Naive thymus-derived CD8-positive, alpha-beta T cell (primary cell): ENCODE measurements around the gene MFGE8. TPM values are rescaled to one million over a fixed set of nuclear protein-coding genes. Genes with fewer than 3 reads are reported as not detected.
A peak's percentile ranks its signal among the peaks of the same experiment; 100 is the strongest.

Experiments used
- ATAC-seq, 2 donors: fragments of 150-1000 bp; cut with Tn5 transposase in 1 of 2; sonication (Bioruptor Pico), chemical (Tn5 transposase) in 1 of 2; 1 replicate in 1 of 2; 2 replicates in 1 of 2; pipeline ENCODE4 v1.10.0; 2021; ENCODE audit warnings: mild to moderate bottlenecking in 2 of 2, moderate library complexity in 2 of 2
- POLR2A ChIA-PET: fragments of 350-600 bp; sonication (Branson Sonifier 250); formaldehyde crosslinking; loops from one replicate; lab custom pipeline; 2021; ENCODE audit warnings: antibody characterized with exemption; lab: Charles Lee
- DNase-seq, 10 donors: peaks; one replicate each; pipeline versions ENCODE4 v3.0.0 to v3.0.0-alpha.2; 2020 to 2022
- H3K27ac Mint-ChIP-seq, 10 donors: one replicate each; pipeline ENCODE4 v1.8.0; 2020 to 2022; ENCODE audit warnings: mild to moderate bottlenecking in 10 of 10, mixed read lengths in 10 of 10, moderate library complexity in 4 of 10, inconsistent platforms in 1 of 10
- H3K27me3 Mint-ChIP-seq, 5 donors: one replicate each; pipeline ENCODE4 v1.8.0; 2021 to 2022; ENCODE audit warnings: mixed read lengths in 5 of 5
- H3K36me3 Mint-ChIP-seq, 3 donors: one replicate each; pipeline ENCODE4 v1.8.0; 2020 to 2022; ENCODE audit warnings: mixed read lengths in 3 of 3, mild to moderate bottlenecking in 2 of 3, inconsistent platforms in 1 of 3
- H3K4me1 Mint-ChIP-seq, 4 donors: one replicate each; pipeline ENCODE4 v1.8.0; 2021 to 2022; ENCODE audit warnings: mixed read lengths in 4 of 4
- H3K4me3 Mint-ChIP-seq, 10 donors: one replicate each; pipeline ENCODE4 v1.8.0; 2020 to 2022; ENCODE audit warnings: mild to moderate bottlenecking in 10 of 10, mixed read lengths in 10 of 10, moderate library complexity in 6 of 10, inconsistent platforms in 1 of 10
- H3K9me3 Mint-ChIP-seq, 9 donors: one replicate each; pipeline ENCODE4 v1.8.0; 2020 to 2022; ENCODE audit warnings: mixed read lengths in 9 of 9, mild to moderate bottlenecking in 3 of 9, inconsistent platforms in 1 of 9, moderate library complexity in 1 of 9
- polyA plus RNA-seq, 3 donors: library from polyadenylated mRNA; unstranded; fragments of 300-500 nt; fragmentation: Illumina TruSeq; gene quantifications; one replicate each; pipeline ENCODE4 v1.2.3, GENCODE V29; 2021
- total RNA-seq, 8 experiments: library from RNA in 2 of 8; stranded (reverse) in 2 of 8; gene quantifications; one replicate each; pipeline ENCODE4 v1.2.3 and lab custom pipeline; 2021 to 2026

Gene MFGE8
- total and polyA plus RNA-seq, 5 experiments from 2014 or later = 3.4 to 235 (median 11.2) TPM

DNA sequence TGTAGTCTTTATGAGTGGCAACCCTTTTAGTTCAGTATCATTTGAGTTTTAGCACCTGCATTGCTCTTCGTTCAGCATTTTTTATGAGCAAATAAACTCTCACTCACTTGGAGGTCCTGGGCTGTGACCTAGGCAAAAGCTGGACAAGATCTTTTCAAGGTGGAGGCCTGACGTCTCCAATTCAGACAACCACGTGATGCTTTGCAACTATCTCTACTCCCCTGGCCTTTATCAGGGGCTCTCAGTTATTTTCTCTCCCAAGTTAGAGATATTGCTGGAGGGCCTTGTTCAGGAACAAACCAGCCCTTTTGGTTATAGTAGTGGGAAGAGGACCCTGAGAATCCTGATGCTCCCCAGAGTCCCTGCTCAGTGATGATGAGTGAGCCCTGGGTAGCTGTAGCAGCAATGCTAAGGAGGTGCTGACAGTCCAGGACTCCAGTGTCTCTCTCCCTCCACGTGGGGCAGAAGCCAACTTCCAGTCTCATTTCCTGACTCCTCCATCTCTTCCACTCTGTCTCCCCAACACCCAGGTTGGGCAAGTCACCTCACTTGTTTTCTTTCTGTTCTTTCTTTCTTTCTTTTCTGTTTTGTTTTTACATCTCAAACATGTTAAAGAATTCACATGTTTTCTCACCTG lies 48.2 kb downstream of the MFGE8 start:
- Mint-ChIP-seq H3K27ac (peak overlapping the region in 2 of 10 donors; percentile 2 to 37), H3K27me3 (no peaks in the 10 kb centered on the region), H3K4me3 (no peak overlapping the region), H3K36me3 (peaks cover 0 to 6% (median 0%) of the 10 kb centered on the region in 3 donors), H3K9me3 (no peaks in the 10 kb centered on the region), H3K4me1 (peaks cover 0 to 6% (median 1%) of the 10 kb centered on the region in 4 donors)
- POLR2A ChIA-PET = no interaction called here
- ATAC-seq (no peak), DNase-seq (no peak)

GRCh38 chr15:88863412-88863811 lies 49.8 kb downstream of the MFGE8 start:
- Mint-ChIP-seq H3K9me3 (no peaks in the 10 kb centered on the region), H3K4me3 (no peak overlapping the region), H3K27ac (no peak overlapping the region)

DNA sequence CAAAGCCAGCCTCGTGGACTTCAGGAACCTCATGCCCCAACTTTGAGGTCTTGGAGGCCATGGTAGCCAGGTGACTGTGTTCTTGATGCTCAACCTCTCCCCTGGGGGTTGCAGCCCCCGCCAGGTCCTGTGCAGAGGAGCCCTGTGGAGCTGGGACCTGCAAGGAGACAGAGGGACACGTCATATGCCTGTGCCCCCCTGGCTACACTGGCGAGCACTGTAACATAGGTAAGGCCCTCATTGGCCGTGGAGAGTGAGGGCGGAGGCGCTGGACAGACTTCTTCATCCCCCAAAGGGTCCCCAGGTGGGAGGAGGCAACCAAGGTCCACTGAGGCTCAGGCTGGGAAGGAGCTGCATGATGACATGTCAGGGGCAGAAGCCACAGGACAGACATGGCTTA lies 53.0 kb downstream of the MFGE8 start:
- POLR2A ChIA-PET = no interaction called here
- ATAC-seq (no peak), DNase-seq (peak in 1 of 10 donors; percentile 56)
- Mint-ChIP-seq H3K36me3 (peaks cover 0 to 13% (median 3%) of the 10 kb centered on the region in 3 donors), H3K9me3 (peaks cover 0 to 2% (median 0%) of the 10 kb centered on the region in 9 donors), H3K4me1 (no peaks in the 10 kb centered on the region), H3K27me3 (no peaks in the 10 kb centered on the region), H3K4me3 (no peak overlapping the region), H3K27ac (no peak overlapping the region)

More at GRCh38 chr15:88863412-88863811, 49.8 kb downstream of the MFGE8 start:
- ATAC-seq (no peak), DNase-seq (no peak)
- peaks cover 0 to 13% (median 3%) of the 10 kb centered on the region in 3 donors for H3K36me3 Mint-ChIP-seq
- H3K4me1 Mint-ChIP-seq = peaks cover 0 to 6% (median 1%) of the 10 kb centered on the region in 4 donors
- POLR2A ChIA-PET = no interaction called here
- no peaks in the 10 kb centered on the region for H3K27me3 Mint-ChIP-seq

DNA sequence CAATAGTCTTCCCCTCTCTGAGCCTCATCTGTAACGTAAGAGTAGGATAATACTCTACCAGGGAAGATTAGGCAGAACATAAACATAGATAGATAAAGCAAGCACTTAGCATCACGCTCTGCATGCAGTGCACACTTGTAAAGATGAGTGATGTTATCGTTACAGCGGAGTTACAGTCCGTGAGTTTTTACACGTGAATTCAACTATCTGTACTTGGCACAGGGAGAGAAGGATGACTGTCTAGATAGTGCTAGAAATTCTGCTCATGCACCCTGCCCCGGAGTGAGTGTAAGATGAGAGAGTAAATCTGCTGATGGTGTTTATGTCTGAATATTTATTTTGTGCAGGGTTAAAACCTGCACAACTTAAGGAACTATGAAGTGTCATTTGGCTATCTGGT lies 53.6 kb downstream of the MFGE8 start:
- H3K4me3 Mint-ChIP-seq = no peak overlapping the region
- ATAC-seq (no peak), DNase-seq (no peak)
- H3K4me1 Mint-ChIP-seq = no peaks in the 10 kb centered on the region
- POLR2A ChIA-PET = no interaction called here
- peaks cover 0 to 2% (median 0%) of the 10 kb centered on the region in 5 donors for H3K27me3 Mint-ChIP-seq
- no peak overlapping the region for H3K27ac Mint-ChIP-seq
- peaks cover 0 to 6% (median 4%) of the 10 kb centered on the region in 9 donors for H3K9me3 Mint-ChIP-seq
- peaks cover 3 to 13% (median 3%) of the 10 kb centered on the region in 3 donors for H3K36me3 Mint-ChIP-seq

- H3K27me3 Mint-ChIP-seq = peaks cover 0 to 3% (median 0%) of the 10 kb centered on the region in 5 donors
- peaks cover 0 to 11% (median 9%) of the 10 kb centered on the region in 9 donors for H3K9me3 Mint-ChIP-seq
- H3K27ac Mint-ChIP-seq = no peak overlapping the region
- H3K4me3 Mint-ChIP-seq = no peak overlapping the region
- no peak for DNase-seq
- H3K36me3 Mint-ChIP-seq = peaks cover 3 to 15% (median 6%) of the 10 kb centered on the region in 3 donors
- POLR2A ChIA-PET = no interaction called here
- H3K4me1 Mint-ChIP-seq = no peaks in the 10 kb centered on the region
- no peak for ATAC-seq
These were observed 54.2 kb downstream of the MFGE8 start for GRCh38 chr15:88858934-88859333.

- Mint-ChIP-seq H3K4me1 (no peaks in the 10 kb centered on the region), H3K4me3 (no peak overlapping the region), H3K9me3 (peaks cover 0 to 28% (median 11%) of the 10 kb centered on the region in 9 donors), H3K36me3 (peaks cover 2 to 15% (median 6%) of the 10 kb centered on the region in 3 donors), H3K27me3 (peaks cover 0 to 21% (median 5%) of the 10 kb centered on the region in 5 donors), H3K27ac (no peak overlapping the region)
- POLR2A ChIA-PET = no interaction called here
- ATAC-seq (no peak), DNase-seq (no peak)
These were observed 60.7 kb downstream of the MFGE8 start for GRCh38 chr15:88852476-88852875.

- DNase-seq = no peak
- Mint-ChIP-seq H3K4me3 (no peak overlapping the region), H3K27ac (no peak overlapping the region), H3K36me3 (peaks cover 2 to 15% (median 3%) of the 10 kb centered on the region in 3 donors), H3K9me3 (peaks cover 0 to 22% (median 5%) of the 10 kb centered on the region in 9 donors), H3K4me1 (peaks cover 0 to 3% (median 2%) of the 10 kb centered on the region in 4 donors), H3K27me3 (peaks cover 0 to 23% (median 5%) of the 10 kb centered on the region in 5 donors)
- no peak for ATAC-seq
- POLR2A ChIA-PET = no interaction called here
These were observed 63.7 kb downstream of the MFGE8 start for GRCh38 chr15:88849376-88850072.

Other genes starting within 250 kb of the MFGE8 start
- gene ACAN, start 109.9 kb downstream of the MFGE8 start, total RNA-seq = not detected
- under 1 TPM in 1 of 3 donors, not detected in 2; 0.05 TPM for gene ACAN, start 109.9 kb downstream of the MFGE8 start, polyA plus RNA-seq
- 10 to 100 TPM; 90.1 to 91.9 TPM for gene HAPLN3, start 17.8 kb downstream of the MFGE8 start, total RNA-seq
- 10 to 100 TPM; 19.2 to 35.1 (median 31.1) TPM for gene HAPLN3, start 17.8 kb downstream of the MFGE8 start, polyA plus RNA-seq
- 10 to 100 TPM; 47.6 to 49.9 TPM for gene ABHD2, start 175.1 kb upstream of the MFGE8 start, total RNA-seq
- 10 to 100 TPM; 14.0 to 17.1 (median 15.0) TPM for gene ABHD2, start 175.1 kb upstream of the MFGE8 start, polyA plus RNA-seq